GM13977 (cell line): ENCODE results near the gene KRT72.

Source experiments
- DNase-seq: peaks from one replicate; pipeline ENCODE4 v3.0.0; 2012; ENCODE audit warnings: low spot score
- in situ Hi-C: fragments of 300-500 bp; cut with MboI; formaldehyde crosslinking; loops from one replicate; pipeline ENCODE4 v1.12.0; 2022; ENCODE audit warnings: low sequenced_read_pairs, low pct_unique_long_range_greater_than_20kb, mixed read lengths, inconsistent platforms; ENCODE audit not compliant: unreplicated experiment
- TF ChIP-seq, protein P1 (sequence below): IDR thresholded peaks from 2 replicates; pipeline ENCODE4 v1.5.1; 2012; ENCODE audit warnings: mild to moderate bottlenecking, control low read depth; ENCODE audit not compliant: insufficient read depth; ENCODE audit errors: extremely low read depth, missing control alignments

KRT72 gene

DNA sequence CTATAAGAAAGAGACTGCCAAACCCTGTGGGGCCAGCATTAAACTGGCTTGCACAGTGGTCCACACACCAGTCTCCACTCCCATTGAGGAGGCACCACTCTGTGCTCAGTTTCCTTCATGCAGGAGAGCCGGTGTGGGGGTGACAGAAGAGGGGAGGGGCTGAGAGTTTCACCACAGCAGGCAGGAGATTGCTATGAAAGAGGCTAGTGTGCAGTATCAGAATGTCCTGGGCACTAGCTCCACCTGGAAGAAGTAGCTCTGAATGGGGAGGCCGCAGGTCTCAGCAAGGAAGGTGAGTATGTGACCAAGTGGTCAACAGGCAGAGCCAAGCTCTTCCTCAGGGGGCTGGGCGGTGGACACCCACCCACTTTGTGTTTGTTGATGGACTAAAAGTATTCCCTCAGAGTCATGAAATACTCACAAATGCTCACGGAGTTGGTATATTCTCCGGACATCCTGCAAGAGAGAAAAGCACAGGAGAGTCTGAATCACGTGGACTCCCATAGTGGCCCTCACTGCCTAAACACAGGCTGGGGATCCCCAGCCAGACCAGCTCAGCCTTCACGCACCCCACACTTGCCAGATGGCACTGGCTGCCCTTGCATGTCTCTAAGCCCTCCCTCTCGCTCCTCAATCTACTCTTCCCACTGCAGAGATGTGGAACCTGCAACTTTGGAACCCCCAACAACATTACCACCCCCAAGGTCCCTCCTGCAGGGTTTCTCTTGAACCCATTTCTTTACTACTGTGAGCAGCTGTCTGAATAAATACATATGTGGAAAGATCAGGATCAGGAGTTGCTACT is 7.8 kb upstream of the KRT72 start:
- in situ Hi-C loops = no loop called here
- TF ChIP-seq, protein P1, sequence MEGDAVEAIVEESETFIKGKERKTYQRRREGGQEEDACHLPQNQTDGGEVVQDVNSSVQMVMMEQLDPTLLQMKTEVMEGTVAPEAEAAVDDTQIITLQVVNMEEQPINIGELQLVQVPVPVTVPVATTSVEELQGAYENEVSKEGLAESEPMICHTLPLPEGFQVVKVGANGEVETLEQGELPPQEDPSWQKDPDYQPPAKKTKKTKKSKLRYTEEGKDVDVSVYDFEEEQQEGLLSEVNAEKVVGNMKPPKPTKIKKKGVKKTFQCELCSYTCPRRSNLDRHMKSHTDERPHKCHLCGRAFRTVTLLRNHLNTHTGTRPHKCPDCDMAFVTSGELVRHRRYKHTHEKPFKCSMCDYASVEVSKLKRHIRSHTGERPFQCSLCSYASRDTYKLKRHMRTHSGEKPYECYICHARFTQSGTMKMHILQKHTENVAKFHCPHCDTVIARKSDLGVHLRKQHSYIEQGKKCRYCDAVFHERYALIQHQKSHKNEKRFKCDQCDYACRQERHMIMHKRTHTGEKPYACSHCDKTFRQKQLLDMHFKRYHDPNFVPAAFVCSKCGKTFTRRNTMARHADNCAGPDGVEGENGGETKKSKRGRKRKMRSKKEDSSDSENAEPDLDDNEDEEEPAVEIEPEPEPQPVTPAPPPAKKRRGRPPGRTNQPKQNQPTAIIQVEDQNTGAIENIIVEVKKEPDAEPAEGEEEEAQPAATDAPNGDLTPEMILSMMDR = no peak
- DNase-seq = no peak

DNA sequence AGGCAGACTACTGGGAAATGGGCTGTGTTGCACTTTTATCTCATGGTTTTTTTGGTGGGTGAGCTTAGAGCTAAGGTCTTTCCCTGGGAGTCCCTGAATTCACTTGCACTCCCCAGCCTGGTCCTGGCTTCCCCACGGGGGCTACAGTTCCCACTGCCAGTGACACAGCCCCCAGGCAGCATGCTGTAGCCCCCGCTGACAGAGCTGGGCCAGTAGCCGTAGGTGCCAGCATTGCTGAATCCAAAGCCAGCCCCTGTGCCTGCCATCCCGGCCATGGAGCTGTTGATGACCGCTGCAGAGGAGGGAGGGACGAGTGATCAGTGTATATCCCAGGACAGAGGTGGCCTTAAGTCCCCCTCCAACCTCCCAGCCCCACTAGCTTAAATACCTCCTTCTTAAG is 6.9 kb upstream of the KRT72 start:
- in situ Hi-C loops = no loop called here
- DNase-seq = no peak
- TF ChIP-seq, protein P1 = no peak

DNA sequence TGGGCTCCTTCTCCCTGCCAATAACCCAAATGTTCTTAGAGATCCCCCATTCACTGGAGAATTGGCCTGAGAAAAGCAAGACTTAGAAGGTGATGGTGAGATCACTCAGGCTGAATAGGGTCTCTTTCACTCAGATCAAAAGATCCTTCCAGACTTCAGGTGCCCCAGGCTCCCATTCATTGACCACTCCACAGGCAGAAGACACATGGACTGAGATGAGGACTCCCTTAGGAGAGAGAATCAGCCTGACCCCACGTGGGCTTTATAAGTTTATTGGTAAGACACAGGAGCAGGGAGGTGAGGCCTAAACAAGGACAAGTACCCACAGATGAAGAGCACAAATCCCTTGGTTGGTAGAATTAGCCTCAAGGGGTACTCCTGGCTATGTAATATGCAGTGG is 6.1 kb upstream of the KRT72 start:
- TF ChIP-seq, protein P1 = no peak
- DNase-seq = no peak
- in situ Hi-C loops = no loop called here

DNA sequence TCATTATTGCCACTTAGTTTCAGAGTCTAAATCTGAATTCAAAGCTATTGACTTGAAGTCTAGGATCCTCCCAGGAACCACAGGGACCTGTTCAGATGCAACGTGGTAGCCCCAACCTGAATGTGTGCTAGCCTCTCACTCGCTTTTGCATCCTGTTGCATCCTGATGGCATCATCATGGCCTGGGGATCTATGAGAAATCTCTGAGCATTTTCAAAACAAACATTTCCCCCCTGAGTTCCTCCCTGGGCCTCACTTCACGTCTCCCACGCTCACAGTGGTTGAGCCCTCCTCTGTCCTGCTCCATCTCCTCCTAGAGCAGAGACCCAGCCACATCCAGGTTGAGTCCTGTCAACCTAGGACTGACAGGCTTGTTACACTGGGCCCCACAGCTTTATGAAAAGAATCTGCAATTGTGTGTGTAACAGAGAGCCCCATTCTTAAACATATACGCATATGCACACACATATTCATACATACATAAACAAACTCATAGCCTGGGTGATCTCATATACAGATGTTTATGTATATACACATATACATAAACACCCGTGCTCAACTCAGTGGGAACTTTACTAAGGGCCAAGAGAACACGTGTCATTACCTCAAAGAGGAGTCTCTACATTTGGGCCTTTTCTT is 5.4 kb upstream of the KRT72 start:
- in situ Hi-C loops = no loop called here
- DNase-seq = no peak
- TF ChIP-seq, protein P1 = no peak

DNA sequence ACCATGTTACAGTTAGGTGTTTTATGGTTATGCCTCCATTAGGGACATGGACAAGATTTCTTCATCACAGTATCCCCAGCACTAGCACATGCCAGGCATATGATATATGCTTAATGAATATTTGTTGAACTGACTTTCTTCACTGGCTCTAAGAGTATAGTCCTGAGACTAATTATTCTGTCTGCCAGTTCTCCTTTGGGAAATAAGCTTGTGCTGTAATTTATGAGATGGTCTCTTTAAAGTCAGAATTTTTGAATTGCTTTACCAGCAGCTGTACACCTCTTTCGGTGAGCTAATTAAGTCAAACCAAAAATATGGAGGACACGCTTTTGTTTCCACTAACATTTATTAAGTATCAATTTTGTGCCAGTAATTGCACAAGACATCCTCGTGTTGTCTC is 4.8 kb upstream of the KRT72 start:
- TF ChIP-seq, protein P1 = no peak
- in situ Hi-C loops = no loop called here

DNA sequence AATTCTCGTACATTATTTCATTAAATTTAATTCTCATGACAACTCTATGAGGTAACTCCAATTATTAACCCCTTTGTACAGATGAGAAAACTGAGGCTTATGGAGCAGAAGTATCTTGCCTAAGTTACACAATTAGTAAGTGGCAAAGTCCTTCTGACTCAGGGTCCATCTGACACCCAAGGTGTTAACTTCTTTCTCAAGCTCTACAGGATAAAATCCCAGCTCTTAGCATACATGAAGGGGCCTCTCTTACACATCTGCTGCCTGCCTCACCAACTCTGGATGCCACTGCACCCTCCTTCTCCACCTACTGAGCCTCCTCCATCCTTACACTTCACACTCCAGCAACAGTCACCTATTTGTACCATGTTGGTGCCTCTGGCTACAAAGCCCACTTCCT is 4.3 kb upstream of the KRT72 start:
- TF ChIP-seq, protein P1 = no peak
- DNase-seq = no peak
- in situ Hi-C loops = no loop called here

More for the DNA sequence above, 4.8 kb upstream of the KRT72 start:
- DNase-seq = no peak
